DND-41 (cell line): ENCODE measurements around the gene PDLIM5.

ENCODE experiments used
- ATAC-seq: fragments of 200-7000 bp; cut with Tn5 transposase; 3 replicates; pipeline ENCODE4 v1.9.1; 2021; ENCODE audit warnings: low read depth; ENCODE audit not compliant: insufficient read depth
- DNase-seq: peaks from one replicate; pipeline ENCODE4 v3.0.0-alpha.2; 2020
- H2AFZ ChIP-seq: 2 replicates; pipeline ENCODE4 v1.6.0; 2012; ENCODE audit warnings: low read depth, low read length
- H3K27ac ChIP-seq: 2 replicates; pipeline ENCODE4 v1.5.1; 2012; ENCODE audit warnings: low read length, inconsistent platforms
- H3K27me3 ChIP-seq: fragments of 200-600 bp; sonication (generic); 2 replicates; pipeline ENCODE4 v1.6.0; 2012; ENCODE audit warnings: low read length, mild to moderate bottlenecking, inconsistent platforms; ENCODE audit not compliant: insufficient read depth, poor library complexity
- H3K36me3 ChIP-seq: 2 replicates; pipeline ENCODE4 v1.5.1; 2012; ENCODE audit warnings: low read length, inconsistent platforms; ENCODE audit not compliant: insufficient read depth
- H3K4me1 ChIP-seq: 2 replicates; pipeline ENCODE4 v1.5.1; 2012; ENCODE audit warnings: mild to moderate bottlenecking, low read length; ENCODE audit not compliant: insufficient read depth
- H3K4me2 ChIP-seq: 2 replicates; pipeline ENCODE4 v1.6.0; 2012; ENCODE audit warnings: mild to moderate bottlenecking, moderate library complexity, low read length, inconsistent platforms; ENCODE audit not compliant: insufficient read depth
- H3K4me3 ChIP-seq, 2 experiments: fragments of 200-600 bp in 1 of 2; shearing (Covaris generic) in 1 of 2; 2 replicates each; pipeline ENCODE4 v1.5.1; 2012 to 2016; ENCODE audit warnings: inconsistent platforms in 2 of 2, low read length in 2 of 2, mild to moderate bottlenecking in 2 of 2, low read depth in 1 of 2, moderate library complexity in 1 of 2
- H3K79me2 ChIP-seq: 2 replicates; pipeline ENCODE4 v1.6.0; 2012; ENCODE audit warnings: low read length, inconsistent platforms; ENCODE audit not compliant: insufficient read depth
- H3K9ac ChIP-seq: 2 replicates; pipeline ENCODE4 v1.6.0; 2012; ENCODE audit warnings: low read depth, mild to moderate bottlenecking, inconsistent platforms, low read length, moderate library complexity
- H3K9me3 ChIP-seq: 2 replicates; pipeline ENCODE4 v1.5.1; 2012; ENCODE audit warnings: low read length, moderate library complexity, mild to moderate bottlenecking, inconsistent platforms; ENCODE audit not compliant: insufficient read depth, severe bottlenecking
- H4K20me1 ChIP-seq: 2 replicates; pipeline ENCODE4 v1.6.0; 2012; ENCODE audit warnings: low read length; ENCODE audit not compliant: insufficient read depth
- EZH2 ChIP-seq: IDR thresholded peaks from 3 replicates; pipeline ENCODE4 v1.6.1; 2012; ENCODE audit warnings: borderline replicate concordance, low read depth, mild to moderate bottlenecking, moderate library complexity, low read length, inconsistent platforms; ENCODE audit not compliant: severe bottlenecking
- TF ChIP-seq, protein P1 (sequence below): IDR thresholded peaks from 2 replicates; pipeline ENCODE4 v1.5.1; 2012; ENCODE audit warnings: borderline replicate concordance, low read length, moderate library complexity, mild to moderate bottlenecking; ENCODE audit not compliant: poor library complexity, severe bottlenecking; ENCODE audit errors: extremely low read depth

The PDLIM5 gene

GRCh38 chr4:94488670-94489069, 36.9 kb downstream of the PDLIM5 start:
- H3K4me2 ChIP-seq = no peak overlapping the region
- TF ChIP-seq, protein P1, sequence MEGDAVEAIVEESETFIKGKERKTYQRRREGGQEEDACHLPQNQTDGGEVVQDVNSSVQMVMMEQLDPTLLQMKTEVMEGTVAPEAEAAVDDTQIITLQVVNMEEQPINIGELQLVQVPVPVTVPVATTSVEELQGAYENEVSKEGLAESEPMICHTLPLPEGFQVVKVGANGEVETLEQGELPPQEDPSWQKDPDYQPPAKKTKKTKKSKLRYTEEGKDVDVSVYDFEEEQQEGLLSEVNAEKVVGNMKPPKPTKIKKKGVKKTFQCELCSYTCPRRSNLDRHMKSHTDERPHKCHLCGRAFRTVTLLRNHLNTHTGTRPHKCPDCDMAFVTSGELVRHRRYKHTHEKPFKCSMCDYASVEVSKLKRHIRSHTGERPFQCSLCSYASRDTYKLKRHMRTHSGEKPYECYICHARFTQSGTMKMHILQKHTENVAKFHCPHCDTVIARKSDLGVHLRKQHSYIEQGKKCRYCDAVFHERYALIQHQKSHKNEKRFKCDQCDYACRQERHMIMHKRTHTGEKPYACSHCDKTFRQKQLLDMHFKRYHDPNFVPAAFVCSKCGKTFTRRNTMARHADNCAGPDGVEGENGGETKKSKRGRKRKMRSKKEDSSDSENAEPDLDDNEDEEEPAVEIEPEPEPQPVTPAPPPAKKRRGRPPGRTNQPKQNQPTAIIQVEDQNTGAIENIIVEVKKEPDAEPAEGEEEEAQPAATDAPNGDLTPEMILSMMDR = no peak
- no peak for TF ChIP-seq EZH2
- H3K9me3 ChIP-seq = no peaks in the 10 kb centered on the region
- no peaks in the 10 kb centered on the region for H3K27me3 ChIP-seq
- DNase-seq (no peak), ATAC-seq (no peak)
- H3K4me1 ChIP-seq = no peaks in the 10 kb centered on the region
- H4K20me1 ChIP-seq = no peaks in the 10 kb centered on the region
- no peak overlapping the region for H3K9ac ChIP-seq
- no peak overlapping the region for H3K4me3 ChIP-seq
- H3K27ac ChIP-seq = no peak overlapping the region
- H3K79me2 ChIP-seq = no peaks in the 10 kb centered on the region
- no peak overlapping the region for H2AFZ ChIP-seq
- H3K36me3 ChIP-seq = no peaks in the 10 kb centered on the region

DNA sequence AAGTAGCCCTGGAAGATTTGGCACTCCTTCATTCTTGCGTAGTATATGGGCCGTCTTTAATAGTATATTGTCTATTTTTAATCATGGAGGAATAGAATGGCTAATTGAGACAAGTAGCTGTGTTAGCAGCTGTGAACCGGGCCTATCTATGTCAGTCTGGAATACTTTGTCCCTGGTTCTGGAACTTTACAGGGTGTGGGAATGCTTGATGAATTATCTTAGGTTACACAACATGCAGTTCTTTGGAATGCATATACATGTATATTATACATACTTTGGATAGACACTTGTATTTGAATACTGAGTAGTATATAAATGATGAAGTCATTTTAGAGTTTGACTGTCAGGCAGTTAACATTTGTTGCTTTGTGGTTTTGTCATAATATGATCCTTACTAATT, 37.4 kb downstream of the PDLIM5 start:
- TF ChIP-seq, protein P1 = no peak
- no peak for TF ChIP-seq EZH2
- H3K27me3 ChIP-seq = no peaks in the 10 kb centered on the region
- DNase-seq (no peak), ATAC-seq (no peak)
- H3K36me3 ChIP-seq = no peaks in the 10 kb centered on the region
- no peak overlapping the region for H3K4me2 ChIP-seq
- H2AFZ ChIP-seq = no peak overlapping the region
- no peak overlapping the region for H3K27ac ChIP-seq
- no peaks in the 10 kb centered on the region for H4K20me1 ChIP-seq
- H3K9ac ChIP-seq = no peak overlapping the region
- H3K79me2 ChIP-seq = no peaks in the 10 kb centered on the region
- no peaks in the 10 kb centered on the region for H3K4me1 ChIP-seq
- H3K4me3 ChIP-seq = no peak overlapping the region
- no peaks in the 10 kb centered on the region for H3K9me3 ChIP-seq

DNA sequence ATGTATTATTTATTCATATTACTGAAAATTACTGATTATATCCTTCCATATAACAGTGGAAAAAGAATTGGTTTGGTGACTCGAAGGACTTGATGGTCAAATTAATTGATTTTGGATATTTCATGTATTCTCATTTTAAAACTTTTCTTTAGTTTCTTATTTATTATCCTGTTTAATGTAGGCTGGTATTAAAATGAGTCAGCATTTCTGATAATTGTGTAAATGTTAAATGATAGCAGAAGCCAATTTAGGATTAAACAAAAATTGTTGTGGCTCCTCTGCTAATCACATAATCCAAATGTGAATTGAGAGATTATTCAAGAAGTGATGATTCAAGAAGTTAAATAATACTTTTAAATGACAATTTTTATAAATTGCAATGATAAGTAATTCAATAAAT, 38.7 kb downstream of the PDLIM5 start:
- DNase-seq = no peak
- no peak overlapping the region for H3K4me2 ChIP-seq
- H3K4me1 ChIP-seq = no peaks in the 10 kb centered on the region
- H3K9ac ChIP-seq = no peak overlapping the region
- ATAC-seq = no peak
- no peaks in the 10 kb centered on the region for H3K79me2 ChIP-seq
- TF ChIP-seq, protein P1 = no peak
- no peak for TF ChIP-seq EZH2
- H3K4me3 ChIP-seq = no peak overlapping the region
- H3K9me3 ChIP-seq = no peaks in the 10 kb centered on the region
- H2AFZ ChIP-seq = no peak overlapping the region
- no peaks in the 10 kb centered on the region for H4K20me1 ChIP-seq
- no peak overlapping the region for H3K27ac ChIP-seq
- H3K36me3 ChIP-seq = no peaks in the 10 kb centered on the region
- H3K27me3 ChIP-seq = no peaks in the 10 kb centered on the region

DNA sequence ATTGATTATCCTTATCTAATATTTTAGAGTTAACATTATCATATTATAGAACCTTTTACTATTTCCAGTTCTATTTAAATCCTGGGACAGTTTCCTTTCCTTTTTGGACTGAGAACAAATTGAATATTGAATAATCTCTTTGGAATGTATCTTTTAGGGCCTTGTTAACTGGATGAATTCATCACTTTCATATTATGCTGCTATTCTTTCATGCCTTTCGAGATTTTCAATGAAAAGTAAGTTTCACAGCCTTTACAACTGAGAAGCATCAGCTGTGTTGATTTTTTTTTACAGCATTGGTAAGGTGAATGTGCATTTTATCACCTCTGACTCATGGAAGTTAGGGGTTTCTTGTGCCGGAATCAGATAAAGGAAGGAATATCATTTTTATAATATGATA, 39.6 kb downstream of the PDLIM5 start:
- no peak overlapping the region for H2AFZ ChIP-seq
- H3K9me3 ChIP-seq = no peaks in the 10 kb centered on the region
- DNase-seq = no peak
- H3K4me3 ChIP-seq = no peak overlapping the region
- H4K20me1 ChIP-seq = no peaks in the 10 kb centered on the region
- H3K27ac ChIP-seq = no peak overlapping the region
- no peaks in the 10 kb centered on the region for H3K79me2 ChIP-seq
- H3K4me1 ChIP-seq = no peaks in the 10 kb centered on the region
- H3K36me3 ChIP-seq = no peaks in the 10 kb centered on the region
- no peak for ATAC-seq
- TF ChIP-seq, protein P1 = no peak
- no peak for TF ChIP-seq EZH2
- no peaks in the 10 kb centered on the region for H3K27me3 ChIP-seq
- no peak overlapping the region for H3K9ac ChIP-seq
- H3K4me2 ChIP-seq = no peak overlapping the region
